Measurements from ENCODE around the gene TMEM198.

Gene TMEM198

GRCh38 chr2:219508971-219509779 is 34.7 kb upstream of the TMEM198 start:
- FAIRE-seq (no peak), DNase-seq (ENCODE audit: insufficient read length, low spot score) (no peak)

GRCh38 chr2:219509780-219510511 is 33.9 kb upstream of the TMEM198 start:
- DNase-seq (ENCODE audit: insufficient read length, low spot score), result peak; percentile 57
- FAIRE-seq, result peak; percentile 33

DNA sequence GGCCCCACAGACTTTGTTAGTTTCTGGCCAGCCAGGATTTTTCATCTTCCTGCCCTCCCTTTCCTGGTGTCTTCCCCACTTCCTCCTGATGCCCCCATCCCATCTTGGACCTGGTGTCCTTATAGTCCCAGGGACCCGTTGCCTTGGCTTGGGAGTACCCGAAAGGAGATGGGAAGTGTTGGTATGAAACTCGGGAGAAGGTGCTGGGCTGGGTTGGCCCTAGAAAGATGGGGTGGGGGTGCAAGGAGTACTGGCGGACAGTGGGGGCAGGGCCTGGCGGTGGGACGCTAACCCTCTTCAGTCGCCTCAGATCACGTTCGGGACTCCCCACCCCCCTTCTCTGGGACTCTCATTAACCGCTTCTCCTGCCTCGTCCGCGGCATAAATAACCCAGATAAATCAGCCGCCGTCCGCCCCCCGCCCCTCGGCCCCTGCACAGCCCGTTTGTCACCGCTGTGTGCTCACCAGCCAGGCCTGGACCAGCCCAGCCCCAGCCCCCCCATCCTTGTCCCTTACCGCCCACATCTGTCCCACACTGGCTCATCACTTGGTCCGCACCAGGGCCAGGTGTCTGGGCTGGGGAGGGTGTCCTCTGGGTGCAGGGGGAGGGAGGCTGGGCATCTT is 33.2 kb upstream of the TMEM198 start:
- DNase-seq (ENCODE audit: insufficient read length, low spot score) (no peak), FAIRE-seq (no peak)

GRCh38 chr2:219511547-219512325 is 32.1 kb upstream of the TMEM198 start:
- DNase-seq (ENCODE audit: insufficient read length, low spot score) (no peak), FAIRE-seq (no peak)

- FAIRE-seq (no peak), DNase-seq (ENCODE audit: insufficient read length, low spot score) (no peak)
These were observed 31.2 kb upstream of the TMEM198 start for GRCh38 chr2:219512524-219513216.

DNA sequence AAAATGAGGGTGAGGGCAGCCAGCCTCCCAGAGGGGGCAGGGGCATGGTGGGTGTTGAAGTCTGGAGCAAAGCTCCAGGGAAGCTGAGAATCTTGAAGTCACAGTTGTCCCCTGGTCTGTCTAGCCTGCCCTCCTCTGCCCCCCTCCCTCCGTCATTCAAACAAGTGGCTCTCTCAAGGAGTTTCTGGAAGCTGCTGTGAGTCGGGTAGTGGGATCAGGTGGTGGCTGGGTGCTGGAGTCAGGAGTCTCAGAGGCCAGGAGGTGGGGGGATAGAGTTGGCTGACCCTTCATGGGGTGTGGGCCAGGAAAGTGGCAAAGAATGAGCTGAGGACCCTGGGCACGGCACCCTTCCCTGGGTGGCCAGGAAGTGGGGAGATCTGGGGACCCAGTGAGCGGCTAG is 30.0 kb upstream of the TMEM198 start:
- DNase-seq (ENCODE audit: insufficient read length, low spot score) (no peak), FAIRE-seq (no peak)

GRCh38 chr2:219514196-219514761 is 29.5 kb upstream of the TMEM198 start, which contains the start of gene ASIC4:
TSS of gene ASIC4 (plus strand) at chr2:219514482. CDS start at chr2:219514725, 243 bp downstream.
- DNase-seq (ENCODE audit: insufficient read length, low spot score), result no peak
- no peak for FAIRE-seq

GRCh38 chr2:219514836-219515235 is 29.0 kb upstream of the TMEM198 start:
- DNase-seq (ENCODE audit: insufficient read length, low spot score), result no peak
- FAIRE-seq, result no peak

GRCh38 chr2:219515874-219516629 is 27.8 kb upstream of the TMEM198 start:
- FAIRE-seq, result no peak
- no peak for DNase-seq (ENCODE audit: insufficient read length, low spot score)

- FAIRE-seq, result no peak
- no peak for DNase-seq (ENCODE audit: insufficient read length, low spot score)
These were observed 26.9 kb upstream of the TMEM198 start for GRCh38 chr2:219516888-219517287.

DNA sequence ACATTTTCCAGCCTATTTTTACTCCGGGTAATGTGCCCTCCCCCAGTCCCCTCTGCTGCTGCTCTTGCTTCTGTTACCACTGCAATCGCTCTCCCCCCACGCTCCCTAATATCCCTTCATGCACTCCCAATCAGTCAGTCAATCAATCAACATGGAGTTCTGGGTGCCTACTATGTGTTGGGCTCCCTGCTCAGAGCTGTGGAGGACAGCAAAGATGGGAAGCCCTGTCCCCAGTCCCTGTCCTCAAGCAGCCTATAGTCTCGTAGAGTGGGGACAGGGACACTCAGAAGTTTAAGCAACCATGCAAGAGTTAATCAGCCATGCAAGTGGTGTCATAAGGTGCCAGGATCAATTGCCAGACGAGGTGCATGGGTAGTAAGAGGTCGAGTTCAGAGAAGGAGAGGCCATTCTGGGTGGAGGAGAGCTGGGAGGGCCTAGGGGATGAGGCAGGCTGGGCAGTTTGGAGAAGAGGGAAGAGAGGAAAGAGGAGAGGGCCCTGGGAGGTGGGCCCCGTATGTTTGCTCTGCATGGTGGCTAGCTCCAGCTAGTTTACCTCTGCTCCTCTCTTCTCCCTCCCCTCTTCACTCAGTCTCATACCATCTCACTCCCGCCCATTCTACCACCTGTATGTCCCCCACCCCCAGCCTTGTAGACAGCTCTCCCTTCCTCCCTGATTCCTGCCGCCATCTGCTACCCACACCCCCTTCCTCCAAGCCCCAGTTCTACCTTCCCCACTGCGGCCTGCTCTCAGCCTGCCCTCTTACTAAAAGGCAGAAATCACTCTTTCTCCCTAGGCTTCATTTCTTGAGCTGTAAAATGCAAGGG is 25.7 kb upstream of the TMEM198 start:
- DNase-seq (ENCODE audit: insufficient read length, low spot score) (no peak), FAIRE-seq (no peak)

- FAIRE-seq, result no peak
These were observed 24.3 kb upstream of the TMEM198 start for GRCh38 chr2:219519526-219519916.

DNA sequence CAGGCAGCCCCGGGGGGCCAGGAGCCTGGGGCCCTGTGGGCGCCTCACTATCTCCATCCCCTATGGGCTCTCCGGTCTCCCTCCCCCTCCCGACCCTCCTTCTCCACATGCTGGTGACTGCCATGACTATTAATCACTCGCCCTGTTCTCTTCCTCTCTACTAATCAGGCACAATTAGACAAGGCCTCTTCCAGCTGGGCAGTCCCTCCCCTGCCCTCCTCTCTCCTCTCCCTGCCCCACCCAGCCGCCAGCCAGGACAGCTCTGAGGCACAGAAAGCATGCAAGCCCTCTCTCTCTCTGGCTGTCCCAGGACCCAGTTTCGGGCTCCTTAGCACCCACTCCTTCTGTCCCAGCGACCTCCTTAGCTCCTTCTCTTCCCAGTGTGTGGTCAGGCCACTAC is 23.7 kb upstream of the TMEM198 start:
- FAIRE-seq, result no peak
- DNase-seq (ENCODE audit: insufficient read length, low spot score), result no peak

More at GRCh38 chr2:219519526-219519916, 24.3 kb upstream of the TMEM198 start:
- DNase-seq (ENCODE audit: insufficient read length, low spot score), result no peak

DNA sequence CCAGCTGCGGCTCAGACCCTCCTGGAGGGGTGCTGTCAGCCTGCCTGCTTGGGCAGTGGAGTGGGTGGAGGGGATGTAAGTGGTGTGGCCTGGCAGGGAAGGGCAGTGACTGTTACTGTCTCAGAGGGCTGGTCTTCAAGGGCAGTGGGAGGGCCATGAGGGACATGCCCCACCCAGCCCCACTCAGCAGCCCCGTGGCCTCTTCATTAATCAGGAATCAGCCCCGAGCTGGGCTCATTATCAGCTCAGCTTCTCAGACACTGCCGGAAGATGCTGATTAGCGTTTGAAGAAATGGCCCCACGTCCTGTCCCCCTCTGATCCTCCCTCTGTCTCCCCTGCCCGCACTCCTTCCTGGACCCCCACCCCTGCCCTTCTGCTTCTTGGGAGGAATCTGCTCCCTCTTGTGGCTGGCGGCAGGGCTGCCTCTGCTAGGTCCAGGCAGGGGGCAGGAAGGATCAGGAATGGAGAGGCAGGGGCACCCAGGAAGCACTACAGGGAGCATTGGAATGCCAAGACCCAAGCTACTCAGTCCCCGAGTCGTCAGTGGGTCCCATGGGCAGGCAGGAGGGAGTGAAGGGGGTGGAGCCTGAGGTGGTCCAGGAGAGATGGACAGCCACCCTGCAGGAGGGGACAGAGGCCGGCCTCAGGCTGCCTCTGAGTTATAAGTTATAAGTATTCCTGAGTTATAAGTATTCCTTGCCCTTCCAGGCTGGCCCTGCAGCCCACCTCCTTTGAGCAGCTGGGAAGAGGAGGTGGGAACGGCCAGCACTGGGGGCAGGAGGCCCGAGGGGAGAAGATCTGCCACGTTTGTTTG is 22.6 kb upstream of the TMEM198 start:
- FAIRE-seq (no peak), DNase-seq (ENCODE audit: insufficient read length, low spot score) (peak; percentile 53)

- no peak for DNase-seq (ENCODE audit: insufficient read length, low spot score)
- no peak for FAIRE-seq
These were observed 21.5 kb upstream of the TMEM198 start for GRCh38 chr2:219522111-219523030.

GRCh38 chr2:219523031-219523671 is 20.7 kb upstream of the TMEM198 start:
- FAIRE-seq (no peak), DNase-seq (ENCODE audit: insufficient read length, low spot score) (no peak)
